Neural progenitor cell (in vitro differentiated cells): ENCODE measurements around the gene OXLD1.

Experiments
- CTCF ChIP-seq: fragments of 200-600 bp; sonication (generic); IDR thresholded peaks from 2 replicates; pipeline ENCODE4 v1.5.1; 2017; ENCODE audit warnings: antibody characterized with exemption, mild to moderate bottlenecking
- EZH2 ChIP-seq: fragments of 200-600 bp; sonication (generic); IDR thresholded peaks from 2 replicates; pipeline ENCODE4 v1.6.1; 2017; ENCODE audit warnings: antibody characterized with exemption, mild to moderate bottlenecking, moderate library complexity

GRCh38 chr17:81708739-81709185 lies 42.4 kb upstream of the OXLD1 start:
- TF ChIP-seq CTCF (no peak), EZH2 (no peak)
